ENCODE measurements around the gene TRRAP.

Gene TRRAP

DNA sequence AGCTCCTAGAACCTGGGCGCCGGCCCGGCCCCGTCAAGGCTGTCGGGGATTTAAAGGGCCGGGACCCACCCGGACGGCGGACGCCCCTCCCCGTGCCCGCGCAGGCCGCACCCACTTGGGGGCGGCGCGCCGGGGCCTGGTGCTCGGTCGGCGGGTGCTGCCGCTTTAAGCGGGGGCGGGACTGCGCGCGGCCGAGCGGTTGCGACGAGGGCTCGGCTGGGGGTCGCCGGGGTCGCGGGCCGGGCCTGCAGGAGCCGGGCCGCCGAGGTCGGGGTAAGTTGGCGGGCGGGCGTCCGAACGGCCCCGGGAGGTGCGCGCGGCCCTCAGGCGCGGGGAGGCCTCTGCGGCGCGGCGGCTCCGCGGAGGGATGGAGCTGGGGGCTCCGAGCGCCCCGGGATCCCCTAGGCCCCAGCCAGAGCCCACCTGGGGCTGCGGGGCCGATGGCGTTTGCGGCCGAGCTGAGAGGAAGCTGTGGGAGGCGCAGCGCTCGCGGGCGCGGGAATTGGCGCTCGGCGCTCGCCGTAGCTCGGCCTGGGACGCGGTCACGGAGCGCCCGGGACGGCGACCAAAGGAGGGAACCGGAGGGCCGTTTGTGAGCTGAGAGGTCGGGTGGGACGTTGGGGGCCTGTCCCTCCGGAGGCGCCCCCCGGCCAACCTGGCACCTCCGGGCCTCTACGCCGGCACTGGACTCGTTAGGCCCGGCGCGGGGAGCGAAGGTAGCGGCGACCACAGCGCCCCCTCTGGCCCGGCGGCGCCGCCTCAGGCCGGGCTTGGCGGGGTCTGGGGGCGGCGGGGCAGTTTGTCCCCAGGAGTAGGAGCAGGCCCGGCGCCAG, at the start of gene TRRAP:
TRRAP (plus strand) TSS at position 168 of the 833 bp plus-strand sequence. CDS start 2,619 bp downstream, outside the sequence.
- Histone ChIP-seq H3K4me3 (ENCODE audit: low read depth, low read length) (peak within 1 kb of the TSS; percentile 95), H3K4me1 (ENCODE audit: control insufficient read depth, insufficient read depth, low read length) (no peaks in the 10 kb centered on the region), H3K9me3 (ENCODE audit: control insufficient read depth, insufficient read depth, low read depth, low read length) (no peaks in the 10 kb centered on the region), H3K36me3 (ENCODE audit: control insufficient read depth in 2 of 2, insufficient read depth in 1 of 2, low read length in 2 of 2) (peaks cover 28 to 32% of the 10 kb centered on the region in 2 experiments), H3K27ac (ENCODE audit: extremely low read depth, low read depth, low read length) (peak within 1 kb of the TSS; percentile 97)
- CTCF ChIA-PET, result interaction anchor here (0.5 to 1.7 kb wide), 12 partner anchors 9 to 486 kb away, joined by 3 to 4 read pairs (median 4); partner anchors contain the start of gene TMEM130
- POLR2A ChIA-PET, result interaction anchor here (1.0 kb wide), 1 partner anchor 11 kb away, joined by 4 read pairs; no protein-coding TSS in a partner anchor
- TF ChIP-seq ZNF23 (tag by site-specific recombination; IDR thresholded peaks at IDR 0.05; ENCODE audit: borderline replicate concordance) (no peak), PRDM10 (tag by site-specific recombination; IDR thresholded peaks at IDR 0.05) (no peak), SP7 (tag by site-specific recombination; IDR thresholded peaks at IDR 0.05) (peak; percentile 75), EGR2 (tag by site-specific recombination; IDR thresholded peaks at IDR 0.05; ENCODE audit: low read depth) (peak; percentile 63), IKZF3 (tag by site-specific recombination; IDR thresholded peaks at IDR 0.05) (no peak), SCRT1 (tag by site-specific recombination; IDR thresholded peaks at IDR 0.05; ENCODE audit: borderline replicate concordance) (no peak), ZNF785 (tag by site-specific recombination; IDR thresholded peaks at IDR 0.05) (0 out of 2 replicates have a peak, but pooled peaks have one; percentile 68), ZBTB7A (tag by site-specific recombination; IDR thresholded peaks at IDR 0.05; ENCODE audit: low read depth) (0 out of 2 replicates have a peak, but pooled peaks have one; percentile 70), HOXA7 (CRISPR knock-in tag; IDR thresholded peaks at IDR 0.05; ENCODE audit: borderline replicate concordance) (no peak), YY1 (tag by site-specific recombination; IDR thresholded peaks at IDR 0.05) (peak; percentile 64; the same call in 1 of the 2 replicates), KLF8 (tag by site-specific recombination; IDR thresholded peaks at IDR 0.05) (peak; percentile 55; the same call in 1 of the 2 replicates), ZNF10 (tag by site-specific recombination; IDR thresholded peaks at IDR 0.05) (0 out of 2 replicates have a peak, but pooled peaks have one; percentile 19), ZNF660 (tag by site-specific recombination; IDR thresholded peaks at IDR 0.05) (peak; percentile 76; the same call in 1 of the 2 replicates), KLF1 (tag by site-specific recombination; IDR thresholded peaks at IDR 0.05) (0 out of 2 replicates have a peak, but pooled peaks have one; percentile 13), PATZ1 (tag by site-specific recombination; IDR thresholded peaks at IDR 0.05) (peak; percentile 89), KLF7 (tag by site-specific recombination; IDR thresholded peaks at IDR 0.05; ENCODE audit: borderline replicate concordance) (no peak), ZBTB8A (tag by site-specific recombination; IDR thresholded peaks at IDR 0.05) (peak; percentile 44), ZNF146 (tag by site-specific recombination; IDR thresholded peaks at IDR 0.05) (peak; percentile 48; the same call in 1 of the 2 replicates), ZNF354C (tag by site-specific recombination; IDR thresholded peaks at IDR 0.05; ENCODE audit: borderline replicate concordance, low read depth) (no peak), ZNF76 (tag by site-specific recombination; IDR thresholded peaks at IDR 0.05; ENCODE audit: borderline replicate concordance, low read depth) (peak; percentile 71; the same call in 1 of the 2 replicates), ZFP3 (tag by site-specific recombination; IDR thresholded peaks at IDR 0.05; ENCODE audit: low read depth) (no peak), ZNF610 (tag by site-specific recombination; IDR thresholded peaks at IDR 0.05; ENCODE audit: borderline replicate concordance) (peak; percentile 73), KLF9 (tag by site-specific recombination; IDR thresholded peaks at IDR 0.05; ENCODE audit: low read depth) (peak; percentile 70), ZXDB (tag by site-specific recombination; IDR thresholded peaks at IDR 0.05) (peak; percentile 74; the same call in 1 of the 2 replicates), ZSCAN30 (tag by site-specific recombination; IDR thresholded peaks at IDR 0.05) (peak; percentile 58), ZNF175 (tag by site-specific recombination; IDR thresholded peaks at IDR 0.05) (no peak), ZNF449 (tag by site-specific recombination; IDR thresholded peaks at IDR 0.05) (peak; percentile 31; the same call in 1 of the 2 replicates)
- TF ChIP-seq, protein P1, sequence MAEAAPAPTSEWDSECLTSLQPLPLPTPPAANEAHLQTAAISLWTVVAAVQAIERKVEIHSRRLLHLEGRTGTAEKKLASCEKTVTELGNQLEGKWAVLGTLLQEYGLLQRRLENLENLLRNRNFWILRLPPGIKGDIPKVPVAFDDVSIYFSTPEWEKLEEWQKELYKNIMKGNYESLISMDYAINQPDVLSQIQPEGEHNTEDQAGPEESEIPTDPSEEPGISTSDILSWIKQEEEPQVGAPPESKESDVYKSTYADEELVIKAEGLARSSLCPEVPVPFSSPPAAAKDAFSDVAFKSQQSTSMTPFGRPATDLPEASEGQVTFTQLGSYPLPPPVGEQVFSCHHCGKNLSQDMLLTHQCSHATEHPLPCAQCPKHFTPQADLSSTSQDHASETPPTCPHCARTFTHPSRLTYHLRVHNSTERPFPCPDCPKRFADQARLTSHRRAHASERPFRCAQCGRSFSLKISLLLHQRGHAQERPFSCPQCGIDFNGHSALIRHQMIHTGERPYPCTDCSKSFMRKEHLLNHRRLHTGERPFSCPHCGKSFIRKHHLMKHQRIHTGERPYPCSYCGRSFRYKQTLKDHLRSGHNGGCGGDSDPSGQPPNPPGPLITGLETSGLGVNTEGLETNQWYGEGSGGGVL (tag by site-specific recombination; IDR thresholded peaks at IDR 0.05), result peak; percentile 39; the same call in 1 of the 2 replicates

All from HEK293 (cell line).